IMR-90 (cell line): Measurements from ENCODE around the gene IMMT.

Experiments used
- CTCF ChIP-seq: conservative IDR thresholded peaks from 2 replicates; pipeline ENCODE4 v1.5.1; 2012; ENCODE audit warnings: mild to moderate bottlenecking, low read depth, low read length, improper control_type of control experiment
- POLR2A ChIP-seq: IDR thresholded peaks from 2 replicates; pipeline ENCODE4 v1.6.1; 2012; ENCODE audit warnings: mild to moderate bottlenecking, low read depth, low read length
- RAD21 ChIP-seq: IDR thresholded peaks from 2 replicates; pipeline ENCODE4 v1.6.1; 2012; ENCODE audit warnings: low read length, improper control_type of control experiment
- RFX5 ChIP-seq: IDR thresholded peaks from 2 replicates; pipeline ENCODE4 v1.8.0; 2012; ENCODE audit warnings: low read depth, mild to moderate bottlenecking, low read length, moderate library complexity
- TF ChIP-seq, protein P1 (sequence below): fragments of 150-350 bp; IDR thresholded peaks from 2 replicates; pipeline ENCODE4 v1.6.1; 2017; ENCODE audit warnings: mild to moderate bottlenecking, antibody characterized with exemption, low read length, low read depth

DNA sequence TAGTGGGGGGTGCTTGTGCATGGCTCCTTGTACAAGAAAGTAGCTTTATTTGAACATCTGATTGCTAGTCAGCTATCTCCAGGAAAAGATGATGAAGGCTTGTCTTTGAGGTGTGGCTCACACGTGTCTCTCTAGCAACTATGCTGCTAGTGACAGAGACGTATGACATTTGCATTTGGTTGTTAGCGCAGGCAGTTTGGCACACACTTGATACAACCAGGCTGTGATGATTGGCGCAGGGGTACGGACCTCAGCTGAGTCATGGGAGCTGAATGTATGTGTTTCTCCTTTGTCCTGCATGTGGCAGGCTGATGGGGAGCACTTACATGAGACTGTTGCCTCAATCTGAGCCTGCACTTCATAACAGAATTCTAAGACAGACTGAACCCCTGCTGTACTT lies 59.6 kb downstream of the IMMT start:
- TF ChIP-seq RAD21 (no peak), CTCF (no peak), RFX5 (no peak), POLR2A (no peak)
- TF ChIP-seq, protein P1, sequence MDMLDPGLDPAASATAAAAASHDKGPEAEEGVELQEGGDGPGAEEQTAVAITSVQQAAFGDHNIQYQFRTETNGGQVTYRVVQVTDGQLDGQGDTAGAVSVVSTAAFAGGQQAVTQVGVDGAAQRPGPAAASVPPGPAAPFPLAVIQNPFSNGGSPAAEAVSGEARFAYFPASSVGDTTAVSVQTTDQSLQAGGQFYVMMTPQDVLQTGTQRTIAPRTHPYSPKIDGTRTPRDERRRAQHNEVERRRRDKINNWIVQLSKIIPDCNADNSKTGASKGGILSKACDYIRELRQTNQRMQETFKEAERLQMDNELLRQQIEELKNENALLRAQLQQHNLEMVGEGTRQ = no peak
